Panc1 (cell line): ENCODE results near the gene PER3. TPM values are rescaled to one million over a fixed set of nuclear protein-coding genes. Genes with fewer than 3 reads are reported as not detected.

Source experiments
- ATAC-seq: fragments of 200-7000 bp; cut with Tn5 transposase; 2 replicates; pipeline ENCODE4 v1.9.1; 2020; ENCODE audit warnings: mild to moderate bottlenecking, moderate library complexity
- BruUV-seq: library from RNA; stranded (reverse); fragments of 400-500 nt; replicated peaks from 2 replicates; lab custom pipeline; 2021; lab: Mats Ljungman, UMichigan
- CTCF ChIA-PET: fragments of 300-600 bp; sonication (Branson Sonifier 250); formaldehyde crosslinking; loops from one replicate; lab custom pipeline; 2022; ENCODE audit warnings: antibody characterized with exemption; lab: Charles Lee
- POLR2A ChIA-PET: fragments of 300-600 bp; sonication (Branson Sonifier 250); formaldehyde crosslinking; loops from one replicate; lab custom pipeline; 2022; ENCODE audit warnings: antibody characterized with exemption; lab: Charles Lee
- DNase-seq: peaks from one replicate; pipeline ENCODE4 v3.0.0-alpha.2; 2010; ENCODE audit warnings: low read depth, low spot score
- H3K27ac ChIP-seq: 2 replicates; pipeline ENCODE4 v1.5.1; 2011; ENCODE audit warnings: mild to moderate bottlenecking, low read length, inconsistent platforms
- H3K27me3 ChIP-seq: fragments of 200-500 bp; sonication (Bioruptor generic); 2 replicates; pipeline ENCODE4 v1.6.0; 2014; ENCODE audit warnings: low read length, inconsistent platforms; ENCODE audit not compliant: control insufficient read depth, insufficient read depth
- H3K36me3 ChIP-seq: fragments of 200-500 bp; sonication (Bioruptor generic); 2 replicates; pipeline ENCODE4 v1.5.1; 2014; ENCODE audit warnings: inconsistent platforms, mild to moderate bottlenecking, low read length, moderate library complexity; ENCODE audit not compliant: control insufficient read depth, insufficient read depth
- H3K4me1 ChIP-seq: 2 replicates; pipeline ENCODE4 v1.5.1; 2011; ENCODE audit warnings: inconsistent platforms, mild to moderate bottlenecking, low read length, moderate library complexity; ENCODE audit not compliant: control insufficient read depth, insufficient read depth
- H3K4me3 ChIP-seq, 2 experiments: 2 replicates each; pipeline ENCODE4 v1.5.1; 2011 to 2012; ENCODE audit warnings: low read depth in 2 of 2, low read length in 2 of 2, mild to moderate bottlenecking in 2 of 2, inconsistent platforms in 1 of 2, moderate library complexity in 1 of 2
- H3K9me3 ChIP-seq: fragments of 200-500 bp; sonication (Bioruptor generic); 2 replicates; pipeline ENCODE4 v1.5.1; 2014; ENCODE audit warnings: low read depth, mild to moderate bottlenecking, inconsistent platforms, low read length, moderate library complexity; ENCODE audit not compliant: control insufficient read depth, insufficient read depth
- CTCF ChIP-seq: fragments of 450-650 bp; IDR thresholded peaks from 2 replicates; pipeline ENCODE4 v1.5.1; 2017; ENCODE audit warnings: mild to moderate bottlenecking
- POLR2AphosphoS5 ChIP-seq: IDR thresholded peaks from 2 replicates; pipeline ENCODE4 v1.6.1; 2012; ENCODE audit warnings: mild to moderate bottlenecking, low read depth, low read length, moderate library complexity
- SIN3A ChIP-seq: IDR thresholded peaks from 2 replicates; pipeline ENCODE4 v1.6.1; 2012; ENCODE audit warnings: low read depth, mild to moderate bottlenecking, low read length, moderate library complexity, borderline replicate concordance; ENCODE audit not compliant: insufficient read depth
- TCF7L2 ChIP-seq: IDR thresholded peaks from 2 replicates; pipeline ENCODE4 v1.6.1; 2011; ENCODE audit warnings: mild to moderate bottlenecking, low read depth, low read length, inconsistent platforms
- in situ Hi-C: cut with HindIII; loops from 2 replicates; pipeline ENCODE4 v1.10.0; 2016; ENCODE audit warnings: low sequenced_read_pairs, low pct_unique_long_range_greater_than_20kb
- intact Hi-C: fragments of 100-400 bp; cut with micrococcal nuclease; formaldehyde crosslinking; loops from one replicate; pipeline ENCODE4 v1.10.0; 2022; ENCODE audit not compliant: unreplicated experiment
- total RNA-seq: library from RNA; stranded (reverse); gene quantifications from one replicate; pipeline ENCODE4 v1.2.1, GENCODE V29; 2021; ENCODE audit not compliant: unreplicated experiment
- TF ChIP-seq, protein P1 (sequence below), 2 experiments: IDR thresholded peaks; 2 replicates each; pipeline ENCODE4 v1.6.1; 2011 to 2012; ENCODE audit warnings: low read depth in 2 of 2, control low read depth in 1 of 2, low read length in 1 of 2, mild to moderate bottlenecking in 1 of 2, moderate library complexity in 1 of 2; ENCODE audit not compliant: insufficient read depth in 1 of 2

Gene PER3
- total RNA-seq, 1 experiment from 2014 or later = 17.0 TPM

DNA sequence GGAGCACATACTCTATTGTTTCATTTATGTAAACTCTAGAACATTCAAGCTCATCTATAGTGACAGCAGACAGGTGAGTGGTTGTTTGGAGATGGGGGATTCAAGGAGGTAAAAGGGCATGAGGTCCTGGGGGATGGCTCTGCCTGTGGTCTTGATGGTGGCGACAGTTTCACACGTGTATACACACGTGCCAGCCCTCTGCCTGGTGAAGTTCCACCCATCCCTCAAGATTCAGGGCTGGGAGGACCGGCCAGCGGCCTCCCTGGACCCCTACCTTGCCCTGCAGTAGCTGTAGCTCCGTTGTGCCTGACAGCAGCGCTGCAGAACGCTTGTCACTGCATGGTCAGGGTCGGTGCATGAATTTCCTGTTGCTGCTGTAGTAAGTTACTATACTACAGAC, 107.7 kb downstream of the PER3 start:
- no peaks in the 10 kb centered on the region for H3K27me3 ChIP-seq
- H3K4me1 ChIP-seq = no peaks in the 10 kb centered on the region
- H3K4me3 ChIP-seq = no peak overlapping the region
- no peaks in the 10 kb centered on the region for H3K9me3 ChIP-seq
- ATAC-seq (peak; percentile 34; the same call in 1 of the 2 replicates), DNase-seq (no peak)
- no peaks in the 10 kb centered on the region for H3K36me3 ChIP-seq
- ChIA-PET CTCF (interaction anchor here (0.6 kb wide), 1 partner anchor 242 kb away, joined by 6 read pairs; no protein-coding TSS in a partner anchor), POLR2A (interaction anchor here (0.6 to 0.7 kb wide), 2 partner anchors 64 to 269 kb away, joined by 8 to 10 read pairs; no protein-coding TSS in a partner anchor)
- intact Hi-C loops = no loop called here
- in situ Hi-C loops = no loop called here
- BruUV-seq = no TSS peak
- no peak for TF ChIP-seq TCF7L2
- TF ChIP-seq POLR2AphosphoS5 = no peak
- no peak for TF ChIP-seq CTCF
- TF ChIP-seq SIN3A = no peak
- TF ChIP-seq, protein P1, sequence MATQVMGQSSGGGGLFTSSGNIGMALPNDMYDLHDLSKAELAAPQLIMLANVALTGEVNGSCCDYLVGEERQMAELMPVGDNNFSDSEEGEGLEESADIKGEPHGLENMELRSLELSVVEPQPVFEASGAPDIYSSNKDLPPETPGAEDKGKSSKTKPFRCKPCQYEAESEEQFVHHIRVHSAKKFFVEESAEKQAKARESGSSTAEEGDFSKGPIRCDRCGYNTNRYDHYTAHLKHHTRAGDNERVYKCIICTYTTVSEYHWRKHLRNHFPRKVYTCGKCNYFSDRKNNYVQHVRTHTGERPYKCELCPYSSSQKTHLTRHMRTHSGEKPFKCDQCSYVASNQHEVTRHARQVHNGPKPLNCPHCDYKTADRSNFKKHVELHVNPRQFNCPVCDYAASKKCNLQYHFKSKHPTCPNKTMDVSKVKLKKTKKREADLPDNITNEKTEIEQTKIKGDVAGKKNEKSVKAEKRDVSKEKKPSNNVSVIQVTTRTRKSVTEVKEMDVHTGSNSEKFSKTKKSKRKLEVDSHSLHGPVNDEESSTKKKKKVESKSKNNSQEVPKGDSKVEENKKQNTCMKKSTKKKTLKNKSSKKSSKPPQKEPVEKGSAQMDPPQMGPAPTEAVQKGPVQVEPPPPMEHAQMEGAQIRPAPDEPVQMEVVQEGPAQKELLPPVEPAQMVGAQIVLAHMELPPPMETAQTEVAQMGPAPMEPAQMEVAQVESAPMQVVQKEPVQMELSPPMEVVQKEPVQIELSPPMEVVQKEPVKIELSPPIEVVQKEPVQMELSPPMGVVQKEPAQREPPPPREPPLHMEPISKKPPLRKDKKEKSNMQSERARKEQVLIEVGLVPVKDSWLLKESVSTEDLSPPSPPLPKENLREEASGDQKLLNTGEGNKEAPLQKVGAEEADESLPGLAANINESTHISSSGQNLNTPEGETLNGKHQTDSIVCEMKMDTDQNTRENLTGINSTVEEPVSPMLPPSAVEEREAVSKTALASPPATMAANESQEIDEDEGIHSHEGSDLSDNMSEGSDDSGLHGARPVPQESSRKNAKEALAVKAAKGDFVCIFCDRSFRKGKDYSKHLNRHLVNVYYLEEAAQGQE (IDR thresholded peaks at IDR 0.05; ENCODE audit: insufficient read depth in 1 of 2, low read depth in 2 of 2, low read length in 1 of 2) = no peak
- no peak overlapping the region for H3K27ac ChIP-seq

DNA sequence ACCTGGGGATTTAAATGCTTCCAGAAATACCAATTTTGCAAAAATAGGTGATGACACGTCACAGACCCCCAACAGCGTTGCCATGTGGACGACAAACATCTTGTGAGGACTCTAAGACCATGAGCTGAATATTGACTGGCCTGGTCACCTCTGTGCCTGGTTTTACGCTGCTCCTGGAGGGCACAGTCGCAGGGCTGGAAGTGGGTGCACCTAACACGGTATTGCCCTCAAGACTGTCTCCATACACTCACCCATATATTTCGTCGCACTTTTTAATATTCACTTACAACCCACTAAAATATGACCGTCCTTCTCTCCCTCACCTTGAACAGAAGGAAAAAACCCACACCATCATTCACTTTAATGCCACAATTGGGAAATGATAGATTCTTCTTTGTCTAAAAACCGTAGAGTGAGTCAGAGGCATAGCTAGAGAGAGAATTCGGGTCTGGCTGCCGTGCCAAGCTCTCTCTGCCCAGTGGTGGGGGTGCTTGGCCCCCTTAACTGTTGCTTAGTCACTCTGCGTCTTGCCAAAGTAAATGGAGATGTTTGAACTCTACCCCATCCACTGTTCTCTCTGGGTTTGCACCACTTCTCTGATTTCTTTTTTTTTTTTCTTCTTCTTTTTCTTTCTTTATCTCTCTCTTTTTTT, 109.6 kb downstream of the PER3 start:
- H3K4me1 ChIP-seq = no peaks in the 10 kb centered on the region
- CTCF ChIA-PET = interaction anchor here (0.7 kb wide), 1 partner anchor 11 kb away, joined by 8 read pairs; no protein-coding TSS in a partner anchor
- no TSS peak for BruUV-seq
- H3K27ac ChIP-seq = no peak overlapping the region
- in situ Hi-C loops = no loop called here
- H3K27me3 ChIP-seq = no peaks in the 10 kb centered on the region
- intact Hi-C loops = no loop called here
- H3K36me3 ChIP-seq = no peaks in the 10 kb centered on the region
- POLR2A ChIA-PET = no interaction called here
- ATAC-seq (no peak), DNase-seq (no peak)
- H3K9me3 ChIP-seq = no peaks in the 10 kb centered on the region
- H3K4me3 ChIP-seq = no peak overlapping the region
- TF ChIP-seq TCF7L2 (no peak), SIN3A (no peak), CTCF (no peak), POLR2AphosphoS5 (no peak)
- TF ChIP-seq, protein P1 (IDR thresholded peaks at IDR 0.05; ENCODE audit: insufficient read depth in 1 of 2, low read depth in 2 of 2, low read length in 1 of 2) = no peak
